A204.1 (cell line): ENCODE measurements around the gene RHOT2.

Experiments
- FAIRE-seq: peaks from 2 replicates; lab custom pipeline; 2012; peaks lifted over from hg19 to GRCh38; lab: Jason Lieb, UNC

RHOT2 gene

DNA sequence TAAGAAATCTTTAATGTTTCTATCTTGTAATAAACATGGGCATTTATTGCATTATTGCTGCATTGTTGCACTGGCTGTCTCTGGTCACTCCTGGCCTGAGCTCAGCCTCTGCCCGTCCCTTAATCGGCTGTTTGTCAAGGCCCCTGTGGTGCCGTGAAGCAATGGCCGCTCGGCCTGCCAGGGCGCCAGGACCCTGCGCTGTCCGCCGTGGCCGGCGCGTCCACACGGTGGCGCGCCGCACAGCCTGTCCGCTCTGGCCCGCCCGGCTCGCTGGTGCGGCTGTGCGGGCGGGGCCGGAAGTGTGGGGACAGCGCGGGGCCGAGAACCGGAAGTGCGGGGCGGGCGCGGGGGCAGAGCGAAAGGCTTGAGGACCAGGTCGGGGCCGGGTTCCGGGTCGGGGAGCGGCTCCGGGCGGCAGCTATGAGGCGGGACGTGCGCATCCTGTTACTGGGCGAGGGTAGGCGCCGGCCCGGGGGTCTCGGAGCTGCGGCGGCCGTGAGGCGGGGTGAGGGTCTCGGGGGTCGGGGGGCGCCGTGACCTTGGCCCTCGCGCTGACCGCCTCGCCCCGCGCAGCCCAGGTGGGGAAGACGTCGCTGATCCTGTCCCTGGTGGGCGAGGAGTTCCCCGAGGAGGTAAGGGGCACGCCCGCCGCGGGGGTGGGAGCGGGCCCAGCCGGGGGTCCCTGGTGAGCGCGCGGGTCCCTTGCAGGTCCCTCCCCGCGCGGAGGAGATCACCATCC, at the start of gene RHOT2:
TSS of gene RHOT2 (plus strand) at position 353 of the 739 bp plus-strand sequence. CDS start at position 421, 68 bp downstream.
- FAIRE-seq, result no peak

DNA sequence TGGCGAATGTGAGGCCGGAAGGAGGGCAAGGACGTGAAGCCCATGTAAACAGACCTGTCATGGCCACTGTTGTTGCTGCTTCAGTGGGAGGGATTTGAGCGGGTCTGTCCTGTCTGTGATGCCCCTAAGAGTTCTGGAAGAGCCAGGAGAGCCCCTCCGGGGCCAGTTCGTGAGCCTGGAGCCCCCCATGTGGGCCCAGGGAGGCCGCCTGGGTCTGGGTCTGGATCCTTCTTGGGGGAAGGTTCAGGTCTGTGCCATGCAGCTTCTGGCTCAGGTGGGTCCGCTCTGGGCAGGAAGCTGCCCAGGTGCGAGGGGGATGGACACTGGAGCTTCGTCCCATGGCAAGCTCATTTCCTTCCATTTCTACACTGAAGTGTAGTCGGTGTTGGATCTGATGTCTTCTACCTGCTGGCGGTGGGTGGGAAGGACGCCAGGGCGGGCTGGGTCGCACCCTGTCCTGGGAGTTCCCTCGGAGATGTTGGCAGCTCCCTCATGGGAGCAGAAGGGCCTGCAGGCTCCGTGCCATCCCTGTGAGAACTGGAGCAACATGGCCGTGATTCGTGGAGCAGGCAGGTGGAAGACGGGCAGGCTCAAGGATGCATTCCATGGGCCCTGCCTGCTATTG, 48.3 kb upstream of the RHOT2 start:
- FAIRE-seq, result no peak

DNA sequence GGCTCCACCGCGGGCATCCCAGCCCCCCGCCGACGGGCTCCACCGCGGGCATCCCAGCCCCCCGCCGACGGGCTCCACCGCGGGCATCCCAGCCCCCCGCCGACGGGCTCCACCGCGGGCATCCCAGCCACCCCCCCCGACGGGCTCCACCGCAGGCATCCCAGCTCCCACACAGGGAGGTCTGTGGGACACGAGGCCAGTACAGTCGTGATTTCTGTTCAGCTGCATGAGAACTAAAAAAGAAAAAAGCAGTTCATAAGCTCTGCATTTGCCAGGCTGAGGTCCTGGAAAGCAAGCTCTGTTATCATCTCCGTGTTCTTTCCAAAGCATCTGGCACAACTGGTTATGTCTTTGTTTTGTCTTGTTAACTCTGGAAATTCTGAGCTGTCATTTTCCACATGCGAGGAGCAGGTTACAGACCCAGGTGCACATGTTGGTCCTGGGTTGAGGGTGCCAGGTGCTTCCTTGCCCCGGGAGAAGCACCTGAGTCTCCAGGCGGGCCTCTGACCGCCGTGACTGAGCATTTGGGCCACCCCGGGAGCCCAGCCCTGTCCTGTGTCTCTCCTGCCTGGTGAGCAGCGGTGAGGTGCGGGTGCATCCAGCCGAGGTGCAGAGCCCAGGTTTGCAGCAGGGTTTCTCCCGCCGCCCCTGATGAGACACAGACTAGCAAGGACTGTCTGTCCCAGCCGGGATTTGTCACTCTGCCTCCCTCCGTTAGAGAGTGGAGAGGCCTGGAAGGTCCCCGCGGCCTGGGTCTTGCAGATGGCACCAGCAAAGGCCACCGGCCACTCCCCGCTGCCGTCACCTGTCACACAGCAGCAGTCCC, 47.0 kb upstream of the RHOT2 start:
- FAIRE-seq, result no peak

DNA sequence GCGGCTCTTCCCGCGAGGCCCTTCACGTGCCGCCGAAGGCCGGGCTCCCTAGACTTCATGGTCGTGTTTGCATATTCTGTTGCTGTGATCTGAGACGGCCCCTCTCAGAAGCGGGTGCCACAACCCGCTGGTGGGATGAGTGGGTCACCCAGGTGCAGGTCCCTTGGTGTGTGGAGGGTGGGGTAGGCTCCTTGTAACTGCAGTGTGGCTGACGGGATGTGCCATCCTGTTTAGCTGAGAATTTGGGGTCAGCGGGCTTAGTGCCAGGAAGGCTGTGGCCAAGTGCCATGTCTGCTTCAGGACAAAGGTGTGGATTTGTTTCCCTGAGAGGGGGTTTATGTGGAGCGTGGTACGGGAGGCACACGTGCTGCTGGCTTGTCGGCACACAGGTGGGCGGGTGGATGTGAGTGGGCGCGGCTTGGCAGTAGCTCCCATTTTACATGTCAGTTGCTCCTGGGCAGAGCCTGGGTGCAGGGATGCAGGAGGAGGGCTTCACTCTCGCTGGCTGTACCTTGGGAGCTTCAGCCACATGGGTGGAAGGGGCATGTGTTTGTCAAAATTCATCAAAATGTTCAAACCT, 46.3 kb upstream of the RHOT2 start:
- no peak for FAIRE-seq

DNA sequence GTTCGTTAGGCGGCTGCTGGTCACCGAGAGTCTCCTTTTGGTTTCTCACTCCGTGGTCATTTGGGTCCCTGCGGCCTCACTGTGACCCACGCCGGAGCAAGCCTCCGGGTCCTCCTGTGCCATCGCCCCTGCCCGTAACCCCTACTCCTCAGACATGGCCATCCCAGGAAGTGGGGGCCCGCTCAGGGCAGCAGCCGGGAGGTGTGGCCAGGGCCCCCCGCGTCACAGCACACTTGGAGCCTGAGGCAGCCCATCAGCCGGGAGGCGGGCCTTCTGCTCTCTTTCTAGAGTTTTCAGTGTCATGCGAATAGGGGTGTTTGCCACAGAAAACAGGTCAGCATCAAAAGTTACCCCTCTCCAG, 45.0 kb upstream of the RHOT2 start:
- FAIRE-seq, result no peak

DNA sequence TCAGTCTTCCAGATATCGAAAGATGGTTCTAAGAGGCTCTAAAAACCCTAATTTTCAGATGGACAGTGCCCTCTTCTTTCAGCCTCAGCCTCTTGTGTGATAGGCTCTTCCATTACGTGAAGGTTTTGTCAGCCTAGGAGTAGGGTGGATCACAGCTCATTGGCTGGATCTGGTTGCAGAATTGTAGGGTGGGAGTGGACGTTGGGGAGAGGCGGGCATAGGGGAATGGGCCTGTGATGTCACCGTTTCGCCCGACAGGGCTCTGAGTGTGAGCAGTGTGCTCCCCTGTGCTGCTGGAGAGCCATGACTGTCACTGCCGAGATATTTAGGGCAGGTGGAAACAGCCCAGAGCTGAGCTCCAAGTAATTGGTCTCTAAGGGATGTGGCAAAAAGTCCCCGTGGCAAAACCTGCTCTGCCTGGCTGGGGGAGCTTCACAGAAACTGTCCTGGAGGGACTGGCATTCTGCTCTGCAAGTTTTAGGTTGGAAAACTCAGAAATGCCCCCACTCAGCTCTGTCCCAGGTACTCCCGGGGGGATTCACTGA, 43.3 kb upstream of the RHOT2 start:
- no peak for FAIRE-seq

DNA sequence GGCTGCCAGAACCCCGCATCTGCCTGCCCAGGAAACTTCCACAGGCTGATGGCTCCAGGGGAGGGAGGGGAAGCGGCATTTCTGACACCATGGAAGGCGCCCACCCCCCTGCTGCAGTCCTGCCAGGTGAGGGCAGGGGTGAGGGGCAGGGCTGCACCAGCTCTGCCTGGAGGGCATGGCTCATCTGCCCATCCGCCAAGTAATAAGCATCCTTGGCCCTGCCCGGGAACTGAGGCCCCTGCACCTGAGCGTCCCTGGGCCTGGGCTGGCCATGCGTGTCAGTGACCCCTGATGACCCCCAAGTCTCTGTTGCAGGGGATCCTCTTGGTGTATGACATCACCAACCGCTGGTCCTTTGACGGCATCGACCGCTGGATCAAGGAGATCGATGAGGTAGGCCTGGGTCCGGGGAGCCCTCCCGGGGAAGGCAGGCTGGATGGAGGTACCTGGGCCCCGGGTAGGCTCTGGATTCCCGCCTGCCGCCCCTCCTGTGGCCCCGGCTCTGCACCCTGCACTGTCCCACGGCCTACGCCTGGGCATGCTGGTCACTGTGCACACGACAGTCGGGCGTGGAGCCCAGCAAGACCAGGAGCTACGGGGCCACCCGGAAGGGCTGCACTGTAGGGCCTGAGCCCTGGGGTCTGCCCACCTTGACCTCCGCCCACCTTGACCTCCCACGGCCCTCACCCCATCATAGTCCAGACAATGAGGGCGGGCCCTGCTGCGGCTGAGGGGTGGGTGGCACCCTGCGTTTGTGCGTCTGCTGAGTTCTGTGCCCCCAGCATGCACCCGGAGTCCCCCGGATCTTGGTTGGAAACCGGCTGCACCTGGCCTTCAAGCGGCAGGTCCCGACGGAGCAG, 42.6 kb upstream of the RHOT2 start:
- FAIRE-seq, result no peak

DNA sequence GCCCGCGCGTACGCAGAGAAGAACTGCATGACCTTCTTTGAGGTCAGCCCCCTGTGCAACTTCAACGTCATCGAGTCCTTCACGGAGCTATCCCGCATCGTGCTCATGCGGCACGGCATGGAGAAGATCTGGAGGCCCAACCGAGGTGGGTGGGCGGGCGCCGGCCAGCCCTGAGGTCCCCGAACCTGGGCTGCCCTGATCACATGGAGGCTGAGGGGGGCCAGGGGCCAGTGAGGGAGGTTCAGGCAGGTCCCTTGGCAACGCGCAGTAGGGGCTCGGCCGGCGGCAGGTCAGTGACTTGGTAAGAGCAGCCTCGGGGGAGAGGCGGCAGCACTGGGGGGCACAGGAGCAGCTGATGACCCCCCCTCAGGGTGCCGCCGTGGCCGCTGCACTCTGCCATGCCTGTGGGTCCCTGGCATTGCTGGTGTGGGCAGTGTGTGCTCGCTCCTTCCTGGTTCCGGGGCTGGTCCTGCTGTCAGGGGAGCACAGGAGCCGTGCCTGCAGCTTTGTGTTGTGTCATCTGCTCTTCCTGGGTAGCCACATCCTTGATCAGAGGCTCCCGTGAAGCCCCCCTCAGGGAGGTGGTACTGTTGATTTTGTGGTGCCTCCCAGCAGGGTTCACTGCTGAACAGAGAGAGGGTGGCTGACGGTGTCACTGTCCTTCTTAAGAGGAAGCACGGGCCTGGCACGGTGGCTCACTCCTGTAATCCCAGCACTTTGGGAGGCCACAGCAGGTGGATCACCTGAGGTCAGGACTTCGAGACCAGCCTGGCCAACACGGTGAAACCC, 41.8 kb upstream of the RHOT2 start:
- no peak for FAIRE-seq

DNA sequence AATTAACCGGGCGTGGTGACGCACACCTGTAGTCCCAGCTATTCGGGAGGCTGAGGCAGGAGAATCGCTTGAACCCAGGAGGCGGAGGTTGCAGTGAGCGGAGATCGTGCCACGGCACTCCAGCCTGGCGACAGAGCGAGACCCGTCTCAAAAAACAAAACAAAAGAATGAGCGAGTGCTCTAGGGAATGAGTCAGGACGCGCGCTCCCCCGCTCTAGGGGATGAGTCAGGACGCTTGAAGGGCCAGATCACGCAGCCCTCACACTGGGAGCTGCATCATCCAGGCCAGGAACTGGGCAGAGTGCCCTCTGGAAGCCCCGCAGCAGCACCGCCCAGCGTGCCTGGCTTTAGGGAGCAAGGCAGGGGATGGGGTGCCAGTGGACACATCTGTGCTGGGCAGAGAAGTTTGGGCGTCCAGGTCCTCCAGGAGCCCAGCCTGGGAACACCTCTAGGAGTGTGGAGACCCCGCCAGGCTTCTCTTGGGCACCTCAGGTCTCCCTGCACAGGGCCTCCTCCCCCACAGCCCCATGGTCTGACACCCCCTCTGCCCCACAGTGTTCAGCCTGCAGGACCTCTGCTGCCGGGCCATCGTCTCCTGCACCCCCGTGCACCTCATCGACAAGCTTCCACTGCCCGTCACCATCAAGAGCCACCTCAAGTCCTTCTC, 41.0 kb upstream of the RHOT2 start:
- no peak for FAIRE-seq

DNA sequence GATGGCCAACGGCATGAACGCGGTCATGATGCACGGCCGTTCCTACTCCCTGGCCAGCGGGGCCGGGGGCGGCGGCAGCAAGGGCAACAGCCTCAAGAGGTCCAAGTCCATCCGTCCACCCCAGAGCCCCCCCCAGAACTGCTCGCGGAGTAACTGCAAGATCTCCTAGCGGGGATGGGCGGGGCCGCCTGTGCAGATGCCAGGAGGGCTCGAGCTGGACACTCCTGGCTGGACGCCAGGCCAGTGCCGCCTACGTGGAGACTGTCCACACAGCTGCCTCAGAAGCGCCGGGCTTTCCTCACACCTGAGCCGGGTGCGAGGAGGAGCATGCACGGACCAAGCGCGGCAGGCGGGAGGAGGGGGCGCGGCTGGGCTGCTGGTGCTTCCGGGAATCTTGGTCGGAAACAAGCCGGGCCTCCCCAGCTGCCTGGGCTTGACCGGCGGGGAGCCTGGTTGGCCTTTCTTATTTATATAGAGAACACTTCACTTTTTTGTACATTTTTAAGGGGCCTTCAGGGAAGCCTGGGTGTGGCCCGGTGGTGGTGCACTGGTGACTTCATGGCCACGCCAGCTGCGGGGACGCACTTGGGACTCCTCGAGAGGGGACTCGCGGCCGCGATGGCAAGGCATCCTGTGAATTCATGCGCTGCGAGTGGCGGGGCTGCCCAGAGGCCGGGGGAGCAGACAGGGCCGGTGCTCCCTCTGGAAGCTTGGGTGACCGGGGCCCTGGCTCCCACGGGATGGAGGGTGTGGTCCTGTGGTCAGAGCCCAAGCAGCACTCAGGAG, 40.3 kb upstream of the RHOT2 start:
- no peak for FAIRE-seq

DNA sequence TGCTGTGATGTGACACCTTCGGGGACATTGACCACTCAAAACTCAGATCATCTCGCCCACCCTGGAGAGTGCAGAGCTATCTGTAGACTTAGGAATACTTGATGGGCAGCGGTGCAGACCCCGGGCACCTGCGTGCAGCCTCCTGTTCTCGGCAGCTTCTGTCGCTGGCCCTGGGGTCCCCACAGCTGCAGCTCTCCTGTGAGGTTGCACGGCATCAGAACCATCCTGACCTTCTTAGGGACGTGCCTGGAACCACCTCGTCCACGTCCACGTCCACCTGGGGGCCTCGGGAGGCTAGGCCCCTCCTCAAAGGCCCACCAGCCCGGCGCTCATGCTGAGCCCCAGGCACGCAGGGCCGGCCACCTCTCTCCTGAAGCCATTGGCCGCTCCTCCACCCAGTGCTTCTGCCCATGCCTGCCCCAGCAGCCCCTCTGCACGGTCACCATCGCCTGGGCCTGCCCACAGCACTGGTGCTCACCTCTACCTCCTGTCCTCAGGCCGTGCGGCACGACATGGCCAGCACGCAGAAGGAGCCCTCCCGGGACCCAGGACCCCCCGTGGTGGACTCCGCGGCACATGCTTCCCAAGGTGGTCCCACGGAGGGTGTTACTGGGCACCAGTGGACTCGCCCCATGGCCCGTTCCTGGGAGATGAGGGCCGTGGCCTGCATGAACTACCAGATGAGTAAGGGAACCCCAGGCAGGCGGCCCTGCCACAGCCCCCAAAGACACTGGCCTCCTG, 39.4 kb upstream of the RHOT2 start:
- FAIRE-seq, result no peak

DNA sequence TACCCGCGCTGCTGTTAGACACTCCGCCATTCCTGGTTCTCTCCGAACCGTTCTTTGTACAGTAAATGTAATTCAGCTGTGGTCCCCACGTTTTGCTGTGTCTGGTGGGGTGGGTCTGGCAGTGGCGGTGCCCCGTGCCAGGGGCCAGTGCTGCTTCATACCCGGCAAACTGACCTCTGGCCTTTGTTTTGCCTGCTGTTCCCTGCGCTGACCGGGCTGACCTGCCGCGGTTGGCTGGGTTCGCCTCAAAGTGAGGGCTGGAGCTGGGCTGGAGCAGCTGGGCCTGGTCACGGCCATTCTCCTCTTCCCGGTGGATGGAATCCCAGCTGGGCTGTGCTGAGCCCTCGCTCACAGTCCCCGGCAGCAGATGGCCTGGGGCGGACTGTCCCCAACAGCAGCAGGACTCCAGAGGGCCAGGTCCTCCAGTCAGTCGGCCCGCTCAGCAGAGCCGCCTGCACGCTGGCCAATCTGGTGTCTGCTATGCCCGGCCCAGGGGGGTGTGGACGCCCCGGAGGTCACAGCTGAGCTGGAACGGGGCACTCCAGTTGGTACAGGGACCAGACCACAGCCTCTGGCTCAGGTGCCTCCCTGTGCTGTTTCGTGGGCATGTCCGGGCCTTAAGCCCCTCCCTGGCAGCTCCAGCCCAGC, 38.6 kb upstream of the RHOT2 start:
- no peak for FAIRE-seq

DNA sequence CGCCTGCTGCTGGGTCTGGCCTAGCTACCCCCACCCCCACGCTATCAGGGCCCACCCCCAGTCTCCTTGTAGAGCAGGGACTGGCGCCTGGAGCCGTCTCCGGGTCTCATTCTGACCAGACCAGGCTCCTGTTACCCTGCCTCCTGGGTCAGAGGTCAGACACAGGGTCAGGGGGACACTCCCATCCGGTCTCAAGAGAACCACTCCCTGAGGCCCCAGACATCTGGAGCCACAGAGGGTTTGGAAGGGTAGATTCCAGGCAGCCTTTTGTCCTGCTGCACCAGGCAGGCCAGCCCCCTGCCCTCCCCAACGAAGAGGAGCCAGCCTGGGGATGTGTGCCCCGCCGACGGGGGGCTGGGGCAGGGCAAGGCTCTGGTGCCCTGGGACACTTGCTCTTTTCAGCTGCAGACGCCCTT, 38.1 kb upstream of the RHOT2 start:
- no peak for FAIRE-seq

DNA sequence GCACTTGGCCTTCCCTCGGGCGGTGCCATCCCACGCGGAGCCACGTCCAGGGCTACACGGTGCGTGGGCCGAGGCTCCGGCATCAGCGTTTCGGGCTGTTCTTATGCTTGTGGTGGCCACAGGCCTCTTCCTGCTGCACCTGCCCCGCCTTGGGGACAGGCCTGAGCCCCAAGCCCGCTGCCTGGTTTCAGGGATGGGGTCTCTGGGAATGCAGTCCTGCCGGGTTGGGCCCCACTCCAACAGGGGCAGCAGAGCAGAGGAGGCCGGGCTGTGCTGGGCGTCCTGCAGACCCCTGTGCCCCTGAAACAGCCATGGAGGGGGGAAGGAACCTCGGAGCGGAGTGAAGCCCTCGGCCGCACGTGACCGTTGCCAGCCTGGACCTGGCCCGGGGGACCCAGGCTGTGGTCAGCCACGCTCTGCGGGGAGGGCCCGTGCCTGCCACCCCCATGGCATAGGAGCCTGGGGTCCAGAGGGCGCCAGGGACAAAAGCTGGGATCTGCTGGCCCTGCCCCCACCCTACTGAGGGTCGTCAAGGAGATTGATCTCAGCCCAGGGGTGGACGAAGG, 37.6 kb upstream of the RHOT2 start:
- no peak for FAIRE-seq

DNA sequence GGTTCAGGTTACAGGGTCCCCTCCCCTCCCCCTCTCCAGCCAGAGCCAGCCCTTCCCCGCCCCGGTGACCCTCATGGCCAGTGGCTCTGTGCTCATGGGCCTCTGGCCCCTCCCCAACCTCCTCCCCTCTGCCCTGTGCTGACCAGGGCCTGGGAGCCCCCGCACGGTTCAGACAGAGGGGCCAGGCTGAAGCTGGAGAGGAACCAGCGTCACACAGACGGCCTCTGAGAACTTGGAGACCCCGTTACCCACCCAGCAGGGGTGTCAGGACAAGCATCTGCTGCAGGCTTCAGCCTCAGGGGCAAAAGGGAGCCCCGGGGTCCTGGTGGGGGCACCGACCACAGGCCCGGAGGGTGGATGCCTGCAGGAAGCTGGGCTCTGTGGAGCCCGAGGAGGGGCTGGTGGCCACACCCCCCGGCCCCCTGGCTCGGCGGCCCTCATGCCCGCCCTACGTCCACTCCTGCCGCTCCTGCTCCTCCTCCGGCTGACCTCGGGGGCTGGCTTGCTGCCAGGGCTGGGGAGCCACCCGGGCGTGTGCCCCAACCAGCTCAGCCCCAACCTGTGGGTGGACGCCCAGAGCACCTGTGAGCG, 37.0 kb upstream of the RHOT2 start, which contains the start of gene WFIKKN1:
TSS of gene WFIKKN1 (plus strand) at position 171 of the 591 bp plus-strand sequence. CDS start at position 440, 269 bp downstream.
- FAIRE-seq, result no peak

DNA sequence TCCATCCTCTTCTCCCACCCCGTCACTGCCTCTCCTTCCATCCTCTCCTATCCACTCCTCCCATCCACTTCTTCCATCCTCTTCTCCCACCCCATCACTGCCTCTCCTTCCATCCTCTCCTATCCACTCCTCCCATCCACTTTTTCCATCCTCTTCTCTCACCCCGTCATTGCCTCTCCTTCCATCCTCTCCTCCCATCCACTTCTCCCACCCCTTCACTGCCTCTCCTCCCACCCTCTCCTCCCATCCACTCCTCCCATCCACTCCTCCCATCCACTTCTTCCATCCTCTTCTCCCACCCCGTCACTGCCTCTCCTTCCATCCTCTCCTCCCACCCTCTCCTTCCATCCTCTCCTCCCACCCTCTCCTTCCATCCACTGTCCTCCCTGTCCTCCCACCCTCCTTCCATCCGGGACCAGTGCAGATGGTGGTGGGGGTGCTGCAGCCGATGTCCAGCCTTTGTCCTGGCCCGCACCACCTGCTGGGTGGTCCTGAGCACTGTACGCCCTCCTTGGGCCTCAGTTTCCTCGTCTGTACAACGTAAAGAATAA, 36.0 kb upstream of the RHOT2 start:
- no peak for FAIRE-seq
